Measurements from ENCODE around the gene MYBBP1A. TPM values are rescaled to one million over a fixed set of nuclear protein-coding genes. Genes with fewer than 3 reads are reported as not detected.

MYBBP1A gene
- total RNA-seq, 3 donors from 2014 or later, result 261 to 278 (median 263) TPM

- Mint-ChIP-seq H3K36me3 (ENCODE audit: insufficient read depth) (no peaks in the 10 kb centered on the region), H3K9me3 (no peaks in the 10 kb centered on the region), H3K4me1 (ENCODE audit: low read depth) (peaks cover 18% of the 10 kb centered on the region), H3K4me3 (no peak overlapping the region), H3K27me3 (ENCODE audit: low read depth) (peaks cover 23% of the 10 kb centered on the region)
- no peak for DNase-seq
- ATAC-seq, result no peak
Measured at GRCh38 chr17:4497101-4497824, 57.9 kb downstream of the MYBBP1A start.

GRCh38 chr17:4492721-4493561 is 62.2 kb downstream of the MYBBP1A start:
- H3K27me3 Mint-ChIP-seq (ENCODE audit: low read depth), result no peaks in the 10 kb centered on the region
- no peaks in the 10 kb centered on the region for H3K36me3 Mint-ChIP-seq (ENCODE audit: insufficient read depth)
- H3K9me3 Mint-ChIP-seq, result no peaks in the 10 kb centered on the region
- DNase-seq, result no peak
- no peak overlapping the region for H3K4me3 Mint-ChIP-seq
- peaks cover 2% of the 10 kb centered on the region for H3K4me1 Mint-ChIP-seq (ENCODE audit: low read depth)
- ATAC-seq, result no peak

- no peak for DNase-seq
- ATAC-seq, result no peak
- Mint-ChIP-seq H3K9me3 (no peaks in the 10 kb centered on the region), H3K4me1 (ENCODE audit: low read depth) (peaks cover 19% of the 10 kb centered on the region), H3K4me3 (no peak overlapping the region), H3K27me3 (ENCODE audit: low read depth) (no peaks in the 10 kb centered on the region), H3K36me3 (ENCODE audit: insufficient read depth) (no peaks in the 10 kb centered on the region)
Measured at GRCh38 chr17:4490637-4491061, 64.5 kb downstream of the MYBBP1A start.

- Mint-ChIP-seq H3K4me3 (no peak overlapping the region), H3K36me3 (ENCODE audit: insufficient read depth) (no peaks in the 10 kb centered on the region), H3K9me3 (no peaks in the 10 kb centered on the region), H3K4me1 (ENCODE audit: low read depth) (peaks cover 23% of the 10 kb centered on the region), H3K27me3 (ENCODE audit: low read depth) (no peaks in the 10 kb centered on the region)
- ATAC-seq, result no peak
- no peak for DNase-seq
Measured at GRCh38 chr17:4490109-4490591, 65.0 kb downstream of the MYBBP1A start.

GRCh38 chr17:4488989-4489595 is 66.1 kb downstream of the MYBBP1A start:
- no peak overlapping the region for H3K4me3 Mint-ChIP-seq
- ATAC-seq (no peak), DNase-seq (no peak)
- no peaks in the 10 kb centered on the region for H3K27me3 Mint-ChIP-seq (ENCODE audit: low read depth)
- no peaks in the 10 kb centered on the region for H3K36me3 Mint-ChIP-seq (ENCODE audit: insufficient read depth)
- H3K9me3 Mint-ChIP-seq, result no peaks in the 10 kb centered on the region
- peaks cover 28% of the 10 kb centered on the region for H3K4me1 Mint-ChIP-seq (ENCODE audit: low read depth)

Other genes with a start within 250 kb of the MYBBP1A start
- gene UBE2G1, start 188.7 kb downstream of the MYBBP1A start, total RNA-seq, result 10 to 100 TPM; 71.3 to 73.0 (median 72.2) TPM
- 1 to 10 TPM; 4.1 to 8.8 (median 6.1) TPM for gene SPNS3, start 121.4 kb downstream of the MYBBP1A start, total RNA-seq
- gene SPNS2, start 56.5 kb downstream of the MYBBP1A start, total RNA-seq, result under 1 TPM; 0.33 to 0.47 (median 0.46) TPM
- gene GGT6, start 5.2 kb upstream of the MYBBP1A start, total RNA-seq, result not detected
- not detected for gene SMTNL2, start 29.1 kb upstream of the MYBBP1A start, total RNA-seq
- gene ALOX15, start 86.3 kb upstream of the MYBBP1A start, total RNA-seq, result not detected
- 100 to 1,000 TPM; 163 to 189 (median 188) TPM for gene PELP1, start 148.8 kb upstream of the MYBBP1A start, total RNA-seq
- gene ARRB2, start 155.2 kb upstream of the MYBBP1A start, total RNA-seq, result 10 to 100 TPM; 89.7 to 99.4 (median 94.7) TPM
- gene MED11, start 176.0 kb upstream of the MYBBP1A start, total RNA-seq, result 10 to 100 TPM; 19.6 to 21.6 (median 20.6) TPM
- gene ZMYND15, start 184.4 kb upstream of the MYBBP1A start, total RNA-seq, result under 1 TPM in 1 of 3 donors, not detected in 2; 0.13 TPM
- gene CXCL16, start 184.5 kb upstream of the MYBBP1A start, total RNA-seq, result 1 to 10 TPM in 2 of 3 donors, under 1 TPM in 1; 0.76 to 1.5 (median 1.3) TPM
- not detected for gene TM4SF5, start 216.5 kb upstream of the MYBBP1A start, total RNA-seq
- gene VMO1, start 231.0 kb upstream of the MYBBP1A start, total RNA-seq, result under 1 TPM in 1 of 3 donors, not detected in 2; 0.33 TPM
- gene GLTPD2, start 233.6 kb upstream of the MYBBP1A start, total RNA-seq, result not detected
- gene PSMB6, start 240.8 kb upstream of the MYBBP1A start, total RNA-seq, result 100 to 1,000 TPM; 283 to 292 (median 291) TPM